Stimulated activated CD8-positive, alpha-beta memory T cell treated with anti-CD3 and anti-CD28 coated beads, Interleukin-12 subunit alpha, Interleukin-12 subunit beta, amount 100 ng/mL, for 4 hours (primary cell): ENCODE results near the gene MOV10L1.
"Not testable (repeated sequence)": the region's sequence is repeated elsewhere in the genome, so short reads cannot be mapped to it uniquely, and the experiment has no call there.

ENCODE experiments used
- DNase-seq: peaks from one replicate; pipeline ENCODE4 v3.0.0-alpha.2; 2020; ENCODE audit warnings: low read depth

Gene MOV10L1

GRCh38 chr22:50078246-50078645 lies 11.6 kb upstream of the MOV10L1 start:
- DNase-seq: no peak

- DNase-seq: no peak
Observed at GRCh38 chr22:50078761-50079160, 11.0 kb upstream of the MOV10L1 start.

GRCh38 chr22:50080077-50080465 lies 9.7 kb upstream of the MOV10L1 start:
- no peak for DNase-seq

- DNase-seq: no peak
Observed at GRCh38 chr22:50081426-50082196, 8.2 kb upstream of the MOV10L1 start.

GRCh38 chr22:50082197-50082715 lies 7.5 kb upstream of the MOV10L1 start:
- no peak for DNase-seq

- no peak for DNase-seq
Observed at GRCh38 chr22:50082961-50083461, 6.8 kb upstream of the MOV10L1 start.

- no peak for DNase-seq
Observed at GRCh38 chr22:50083462-50084079, 6.2 kb upstream of the MOV10L1 start.

- DNase-seq: no peak
Observed at GRCh38 chr22:50084080-50084477, 5.7 kb upstream of the MOV10L1 start.

- no peak for DNase-seq
Observed at GRCh38 chr22:50084614-50085021, 5.2 kb upstream of the MOV10L1 start.

GRCh38 chr22:50085211-50085972 lies 4.4 kb upstream of the MOV10L1 start, which contains the start of gene MLC1:
Gene MLC1, minus strand, starts transcription at chr22:50085426. Its CDS starts 524 bp downstream, at chr22:50084902.
- peak; percentile 13 for DNase-seq

GRCh38 chr22:50086526-50086925 lies 3.3 kb upstream of the MOV10L1 start:
- DNase-seq: no peak

GRCh38 chr22:50086975-50087374 lies 2.8 kb upstream of the MOV10L1 start:
- DNase-seq: not testable (repeated sequence)

- no peak for DNase-seq
Observed at GRCh38 chr22:50087646-50088045, 2.2 kb upstream of the MOV10L1 start.

- no peak for DNase-seq
Observed at GRCh38 chr22:50088096-50088495, 1.7 kb upstream of the MOV10L1 start.

GRCh38 chr22:50089231-50089630 lies 575 bp upstream of the MOV10L1 start:
- DNase-seq: no peak

GRCh38 chr22:50090412-50090714 lies 557 bp downstream of the MOV10L1 start:
- DNase-seq: no peak

GRCh38 chr22:50091092-50091768 lies 1.4 kb downstream of the MOV10L1 start:
- no peak for DNase-seq

- no peak for DNase-seq
Observed at GRCh38 chr22:50092342-50092741, 2.5 kb downstream of the MOV10L1 start.

- DNase-seq: no peak
Observed at GRCh38 chr22:50098052-50098451, 8.2 kb downstream of the MOV10L1 start.

- DNase-seq: no peak
Observed at GRCh38 chr22:50101870-50102565, 12.2 kb downstream of the MOV10L1 start.

- no peak for DNase-seq
Observed at GRCh38 chr22:50102946-50103345, 13.1 kb downstream of the MOV10L1 start.
